GM21367 (cell line): ENCODE data around the gene MPI.
"Not testable (repeated sequence)": the region's sequence is repeated elsewhere in the genome, so short reads cannot be mapped to it uniquely, and the experiment has no call there.

Experiments used
- ATAC-seq: cut with Tn5 transposase; IDR thresholded peaks from one replicate; pipeline ENCODE4 v1.9.1; 2021; ENCODE audit not compliant: unreplicated experiment

Gene MPI

GRCh38 chr15:74928771-74929198 lies 38.9 kb downstream of the MPI start:
- ATAC-seq: no peak

GRCh38 chr15:74933573-74933972 lies 43.7 kb downstream of the MPI start:
- ATAC-seq: no peak

- ATAC-seq: not testable (repeated sequence)
These were observed 45.4 kb downstream of the MPI start for GRCh38 chr15:74935193-74935592.

GRCh38 chr15:74937272-74937589 lies 47.4 kb downstream of the MPI start:
- ATAC-seq: no peak

GRCh38 chr15:74937590-74938371 lies 47.9 kb downstream of the MPI start, which contains the start of gene COX5A:
COX5A (minus strand) TSS chr15:74938073; CDS start chr15:74938014, 59 bp downstream.
- ATAC-seq: peak; percentile 77

GRCh38 chr15:74950078-74950908 lies 60.5 kb downstream of the MPI start:
- no peak for ATAC-seq

GRCh38 chr15:74951006-74951405 lies 61.2 kb downstream of the MPI start:
- no peak for ATAC-seq
